SU-DHL-6 (cell line): ENCODE data around the gene KIAA0825.

ENCODE experiments used
- H2AFZ ChIP-seq: fragments of 200-600 bp; sonication (generic); 2 replicates; pipeline ENCODE4 v1.6.1; 2014; ENCODE audit warnings: low read depth, mild to moderate bottlenecking, moderate library complexity, mixed read lengths, antibody characterized with exemption, low read length; ENCODE audit not compliant: severe bottlenecking
- H3F3A ChIP-seq: fragments of 200-600 bp; shearing (Covaris generic); 2 replicates; pipeline ENCODE4 v1.6.0; 2016; ENCODE audit warnings: antibody characterized with exemption, mild to moderate bottlenecking; ENCODE audit not compliant: insufficient read depth
- H3K27ac ChIP-seq: fragments of 200-600 bp; sonication (generic); 2 replicates; pipeline ENCODE4 v1.5.1; 2016; ENCODE audit warnings: low read depth, mild to moderate bottlenecking, low read length, moderate library complexity, mixed read lengths
- H3K27me3 ChIP-seq: fragments of 200-600 bp; sonication (generic), shearing (Covaris generic); 2 replicates; pipeline ENCODE4 v1.6.0; 2014; ENCODE audit warnings: mild to moderate bottlenecking, low read length
- H3K36me3 ChIP-seq: fragments of 200-600 bp; sonication (generic); 2 replicates; pipeline ENCODE4 v1.6.1; 2014; ENCODE audit warnings: mild to moderate bottlenecking, low read length, mixed read lengths
- H3K4me2 ChIP-seq: fragments of 300-600, 200-600 bp; shearing (Covaris generic), sonication (generic); 2 replicates; pipeline ENCODE4 v1.6.0; 2014; ENCODE audit warnings: low read length, low read depth, mild to moderate bottlenecking; ENCODE audit not compliant: poor library complexity, severe bottlenecking
- H3K4me3 ChIP-seq: fragments of 200-600 bp; sonication (generic); 2 replicates; pipeline ENCODE4 v1.5.1; 2014; ENCODE audit warnings: antibody characterized with exemption, low read length, mild to moderate bottlenecking, mixed read lengths; ENCODE audit not compliant: insufficient read depth, poor library complexity, severe bottlenecking
- H3K79me2 ChIP-seq: fragments of 200-600 bp; sonication (generic); 2 replicates; pipeline ENCODE4 v1.6.1; 2014; ENCODE audit warnings: mild to moderate bottlenecking, low read length, moderate library complexity; ENCODE audit not compliant: insufficient read depth
- H3K9ac ChIP-seq: fragments of 200-600 bp; sonication (generic); 2 replicates; pipeline ENCODE4 v1.7.0; 2014; ENCODE audit warnings: mild to moderate bottlenecking, low read length
- H3K9me2 ChIP-seq: fragments of 200-600 bp; sonication (generic); replicated peaks from 2 replicates; pipeline ENCODE4 v1.6.1; 2014; ENCODE audit warnings: low read length; ENCODE audit not compliant: insufficient read depth
- H3K9me3 ChIP-seq: fragments of 200-600 bp; sonication (generic); 2 replicates; pipeline ENCODE4 v1.6.1; 2014; ENCODE audit warnings: low read length, mixed read lengths; ENCODE audit not compliant: insufficient read depth
- H4K20me1 ChIP-seq: fragments of 200-600 bp; sonication (generic); 2 replicates; pipeline ENCODE4 v1.6.1; 2014; ENCODE audit warnings: low read depth, mild to moderate bottlenecking, antibody characterized with exemption, low read length, moderate library complexity, mixed read lengths
- CTCF ChIP-seq: fragments of 200-600 bp; sonication (generic); IDR thresholded peaks from one replicate; pipeline ENCODE4 v1.5.1; 2017; ENCODE audit warnings: antibody characterized with exemption, mild to moderate bottlenecking, low read length, moderate library complexity; ENCODE audit not compliant: insufficient read depth, poor library complexity, severe bottlenecking
- EZH2phosphoT487 ChIP-seq: fragments of 200-600 bp; sonication (generic), shearing (Covaris generic); conservative IDR thresholded peaks from 2 replicates; pipeline ENCODE4 v1.6.1; 2018; ENCODE audit warnings: mild to moderate bottlenecking, antibody characterized with exemption, low read length, moderate library complexity, mixed read lengths

KIAA0825 gene

GRCh38 chr5:94442991-94443390 is 175.4 kb downstream of the KIAA0825 start:
- no peak overlapping the region for H2AFZ ChIP-seq
- no peaks in the 10 kb centered on the region for H3F3A ChIP-seq
- H3K27me3 ChIP-seq: no peaks in the 10 kb centered on the region
- no peaks in the 10 kb centered on the region for H3K36me3 ChIP-seq
- H3K9me2 ChIP-seq: no peaks in the 10 kb centered on the region; the same call in 1 of the 2 replicates
- H3K4me2 ChIP-seq: no peak overlapping the region
- H3K9ac ChIP-seq: no peak overlapping the region
- TF ChIP-seq EZH2phosphoT487 (no peak), CTCF (no peak)
- H3K9me3 ChIP-seq: no peaks in the 10 kb centered on the region
- H4K20me1 ChIP-seq: no peaks in the 10 kb centered on the region
- H3K4me3 ChIP-seq: no peak overlapping the region
- H3K27ac ChIP-seq: no peak overlapping the region
- H3K79me2 ChIP-seq: no peaks in the 10 kb centered on the region

GRCh38 chr5:94442076-94442475 is 176.3 kb downstream of the KIAA0825 start:
- Histone ChIP-seq H3K4me2 (no peak overlapping the region), H3F3A (no peaks in the 10 kb centered on the region), H3K9me3 (no peaks in the 10 kb centered on the region), H3K27me3 (no peaks in the 10 kb centered on the region), H3K79me2 (no peaks in the 10 kb centered on the region), H3K9me2 (no peaks in the 10 kb centered on the region; the same call in 1 of the 2 replicates), H3K9ac (no peak overlapping the region), H3K27ac (no peak overlapping the region), H2AFZ (no peak overlapping the region), H4K20me1 (no peaks in the 10 kb centered on the region), H3K36me3 (no peaks in the 10 kb centered on the region), H3K4me3 (no peak overlapping the region)
- TF ChIP-seq EZH2phosphoT487: no peak
- no peak for TF ChIP-seq CTCF

- no peak overlapping the region for H3K9ac ChIP-seq
- H3K36me3 ChIP-seq: no peaks in the 10 kb centered on the region
- no peak overlapping the region for H3K4me2 ChIP-seq
- no peak overlapping the region for H2AFZ ChIP-seq
- H3K27me3 ChIP-seq: no peaks in the 10 kb centered on the region
- H4K20me1 ChIP-seq: no peaks in the 10 kb centered on the region
- H3K9me3 ChIP-seq: no peaks in the 10 kb centered on the region
- H3K9me2 ChIP-seq: no peaks in the 10 kb centered on the region
- H3K27ac ChIP-seq: no peak overlapping the region
- H3K79me2 ChIP-seq: no peaks in the 10 kb centered on the region
- no peak for TF ChIP-seq EZH2phosphoT487
- no peak for TF ChIP-seq CTCF
- H3F3A ChIP-seq: no peaks in the 10 kb centered on the region
- no peak overlapping the region for H3K4me3 ChIP-seq
These were observed 178.4 kb downstream of the KIAA0825 start for GRCh38 chr5:94440015-94440414.
